ENCODE results near the gene GDF11.
A peak's percentile ranks its signal among the peaks of the same experiment; 100 is the strongest.

GDF11 gene

GRCh38 chr12:55704824-55705718 is 37.9 kb upstream of the GDF11 start:
- no peak overlapping the region for H3K4me3 Mint-ChIP-seq
- DNase-seq: no peak
- no peak overlapping the region for H3K27ac Mint-ChIP-seq
- no peaks in the 10 kb centered on the region for H3K9me3 Mint-ChIP-seq
- peaks cover 42% of the 10 kb centered on the region for H3K4me1 Mint-ChIP-seq
- no peaks in the 10 kb centered on the region for H3K36me3 Mint-ChIP-seq (ENCODE audit: low read depth)
- H3K27me3 Mint-ChIP-seq (ENCODE audit: low read depth, poor library complexity): peaks cover 33% of the 10 kb centered on the region
- TF ChIP-seq CTCF (IDR thresholded peaks at IDR 0.05): no peak

- Mint-ChIP-seq H3K27ac (no peak overlapping the region), H3K27me3 (ENCODE audit: low read depth, poor library complexity) (peaks cover 41% of the 10 kb centered on the region), H3K4me1 (peaks cover 42% of the 10 kb centered on the region), H3K36me3 (ENCODE audit: low read depth) (no peaks in the 10 kb centered on the region), H3K4me3 (peak overlapping the region; percentile 86), H3K9me3 (no peaks in the 10 kb centered on the region)
- no peak for DNase-seq
- TF ChIP-seq CTCF (IDR thresholded peaks at IDR 0.05): no peak
These were observed 37.0 kb upstream of the GDF11 start for GRCh38 chr12:55705782-55706402.

- DNase-seq: no peak
- peaks cover 48% of the 10 kb centered on the region for H3K27me3 Mint-ChIP-seq (ENCODE audit: low read depth, poor library complexity)
- H3K4me1 Mint-ChIP-seq: peaks cover 42% of the 10 kb centered on the region
- H3K27ac Mint-ChIP-seq: no peak overlapping the region
- H3K9me3 Mint-ChIP-seq: no peaks in the 10 kb centered on the region
- no peaks in the 10 kb centered on the region for H3K36me3 Mint-ChIP-seq (ENCODE audit: low read depth)
- TF ChIP-seq CTCF (IDR thresholded peaks at IDR 0.05): no peak
- H3K4me3 Mint-ChIP-seq: peak overlapping the region; percentile 86
These were observed 36.2 kb upstream of the GDF11 start for GRCh38 chr12:55706568-55707218.

- peaks cover 54% of the 10 kb centered on the region for H3K27me3 Mint-ChIP-seq (ENCODE audit: low read depth, poor library complexity)
- DNase-seq: peak; percentile 37
- H3K4me1 Mint-ChIP-seq: peaks cover 42% of the 10 kb centered on the region
- peak overlapping the region; percentile 86 for H3K4me3 Mint-ChIP-seq
- no peak overlapping the region for H3K27ac Mint-ChIP-seq
- H3K9me3 Mint-ChIP-seq: no peaks in the 10 kb centered on the region
- no peaks in the 10 kb centered on the region for H3K36me3 Mint-ChIP-seq (ENCODE audit: low read depth)
- no peak for TF ChIP-seq CTCF (IDR thresholded peaks at IDR 0.05)
These were observed 35.7 kb upstream of the GDF11 start for GRCh38 chr12:55707219-55707671.

GRCh38 chr12:55707841-55708694 is 34.9 kb upstream of the GDF11 start, which contains the start of gene ITGA7:
TSS of gene ITGA7 (minus strand) at chr12:55707904. CDS start at chr12:55707682, 222 bp downstream.
- Mint-ChIP-seq H3K9me3 (no peaks in the 10 kb centered on the region), H3K4me3 (peak within 1 kb of the TSS; percentile 86), H3K27me3 (ENCODE audit: low read depth, poor library complexity) (peaks cover 60% of the 10 kb centered on the region), H3K4me1 (peaks cover 42% of the 10 kb centered on the region), H3K36me3 (ENCODE audit: low read depth) (no peaks in the 10 kb centered on the region), H3K27ac (no peak within 1 kb of the TSS)
- no peak for TF ChIP-seq CTCF (IDR thresholded peaks at IDR 0.05)
- peak; percentile 97 for DNase-seq
